Measurements from ENCODE around the gene MRTO4.

GRCh38 chr1:19229229-19229628 lies 22.4 kb upstream of the MRTO4 start:
- TF ChIP-seq GATA4 (IDR thresholded peaks at IDR 0.05; ENCODE audit: borderline replicate concordance, low read depth) (no peak), BRCA1 (CRISPR knock-in tag; IDR thresholded peaks at IDR 0.05) (no peak), POLR2A (IDR thresholded peaks at IDR 0.05; ENCODE audit: insufficient read depth in 1 of 2, low read depth in 2 of 2, low read length in 2 of 2) (no peak), ETV6 (CRISPR knock-in tag; conservative IDR thresholded peaks at IDR 0.05) (no peak), EZH2 (conservative IDR thresholded peaks at IDR 0.05; ENCODE audit: low read depth, low read length) (no peak), FOXM1 (CRISPR knock-in tag; IDR thresholded peaks at IDR 0.05) (no peak), ZNF44 (CRISPR knock-in tag; IDR thresholded peaks at IDR 0.05) (no peak), FOXK2 (IDR thresholded peaks at IDR 0.05) (no peak), YEATS2 (CRISPR knock-in tag; IDR thresholded peaks at IDR 0.05; ENCODE audit: borderline replicate concordance) (no peak), ZBTB10 (CRISPR knock-in tag; IDR thresholded peaks at IDR 0.05; ENCODE audit: borderline replicate concordance) (no peak), NFE2L1 (CRISPR knock-in tag; IDR thresholded peaks at IDR 0.05; ENCODE audit: borderline replicate concordance) (no peak), SNAI1 (CRISPR knock-in tag; IDR thresholded peaks at IDR 0.05; ENCODE audit: borderline replicate concordance) (no peak), ZBTB21 (CRISPR knock-in tag; IDR thresholded peaks at IDR 0.05) (no peak)
- TF ChIP-seq, protein P1, sequence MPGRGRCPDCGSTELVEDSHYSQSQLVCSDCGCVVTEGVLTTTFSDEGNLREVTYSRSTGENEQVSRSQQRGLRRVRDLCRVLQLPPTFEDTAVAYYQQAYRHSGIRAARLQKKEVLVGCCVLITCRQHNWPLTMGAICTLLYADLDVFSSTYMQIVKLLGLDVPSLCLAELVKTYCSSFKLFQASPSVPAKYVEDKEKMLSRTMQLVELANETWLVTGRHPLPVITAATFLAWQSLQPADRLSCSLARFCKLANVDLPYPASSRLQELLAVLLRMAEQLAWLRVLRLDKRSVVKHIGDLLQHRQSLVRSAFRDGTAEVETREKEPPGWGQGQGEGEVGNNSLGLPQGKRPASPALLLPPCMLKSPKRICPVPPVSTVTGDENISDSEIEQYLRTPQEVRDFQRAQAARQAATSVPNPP (CRISPR knock-in tag; IDR thresholded peaks at IDR 0.05), result no peak
